Measurements from ENCODE around the gene IQCC.
"Not testable (repeated sequence)": the region's sequence is repeated elsewhere in the genome, so short reads cannot be mapped to it uniquely, and the experiment has no call there.

The IQCC gene

GRCh38 chr1:32205401-32206370 lies at the start of gene IQCC:
Gene IQCC, plus strand, starts transcription at chr1:32205671. Its CDS starts 11 bp downstream, at chr1:32205682.
- peak; percentile 91 for DNase-seq

- no peak for DNase-seq
Measured at GRCh38 chr1:32159189-32159588, 46.3 kb upstream of the IQCC start.

- DNase-seq = no peak
Measured at GRCh38 chr1:32163405-32163804, 42.1 kb upstream of the IQCC start.

GRCh38 chr1:32165633-32166032 lies 39.8 kb upstream of the IQCC start:
- DNase-seq = not testable (repeated sequence)

- no peak for DNase-seq
Measured at GRCh38 chr1:32170991-32171390, 34.5 kb upstream of the IQCC start.

GRCh38 chr1:32172621-32173245 lies 32.7 kb upstream of the IQCC start:
- DNase-seq = no peak

- DNase-seq = no peak
Measured at GRCh38 chr1:32178380-32179192, 26.9 kb upstream of the IQCC start.

GRCh38 chr1:32179193-32179442 lies 26.4 kb upstream of the IQCC start:
- no peak for DNase-seq

GRCh38 chr1:32179443-32180185 lies 25.9 kb upstream of the IQCC start, which contains the start of gene TXLNA:
Gene TXLNA, plus strand, starts transcription at chr1:32179675. Its CDS starts 671 bp downstream, at chr1:32180346.
- peak; percentile 94 for DNase-seq

GRCh38 chr1:32180186-32181060 lies 25.0 kb upstream of the IQCC start:
- peak; percentile 58 for DNase-seq

GRCh38 chr1:32181065-32181464 lies 24.4 kb upstream of the IQCC start:
- DNase-seq = no peak

- DNase-seq = no peak
Measured at GRCh38 chr1:32181563-32181962, 23.9 kb upstream of the IQCC start.

GRCh38 chr1:32182060-32182459 lies 23.4 kb upstream of the IQCC start:
- DNase-seq = no peak

GRCh38 chr1:32184650-32185049 lies 20.8 kb upstream of the IQCC start:
- DNase-seq = no peak

- no peak for DNase-seq
Measured at GRCh38 chr1:32186077-32186476, 19.4 kb upstream of the IQCC start.

GRCh38 chr1:32186491-32186890 lies 19.0 kb upstream of the IQCC start:
- no peak for DNase-seq

GRCh38 chr1:32187850-32188249 lies 17.6 kb upstream of the IQCC start:
- no peak for DNase-seq

- no peak for DNase-seq
Measured at GRCh38 chr1:32192220-32192948, 13.1 kb upstream of the IQCC start.

- DNase-seq = no peak
Measured at GRCh38 chr1:32194984-32195383, 10.5 kb upstream of the IQCC start.

GRCh38 chr1:32195531-32195930 lies 9.9 kb upstream of the IQCC start:
- DNase-seq = no peak

Data from stimulated activated CD8-positive, alpha-beta memory T cell treated with anti-CD3 and anti-CD28 coated beads, Interleukin-4, amount 100 ng/mL, for 48 hours (primary cell).